Lung (tissue), 16 donors: ENCODE measurements around the gene EZH1. TPM values are rescaled to one million over a fixed set of nuclear protein-coding genes. Genes with fewer than 3 reads are reported as not detected.

Source experiments
- ATAC-seq: fragments of 200-7000 bp; cut with Tn5 transposase; one replicate; pipeline ENCODE4 v1.9.1; 2020; ENCODE audit warnings: moderate number of reproducible peaks; ENCODE audit not compliant: insufficient read depth, low FRiP score
- DNase-seq, 3 donors: peaks; one replicate each; pipeline ENCODE4 v3.0.0-alpha.2; 2013 to 2017
- H3K27ac ChIP-seq, 2 donors: one replicate each; pipeline ENCODE4 v1.5.1; 2013; ENCODE audit warnings: mild to moderate bottlenecking in 2 of 2, moderate library complexity in 2 of 2, control low read depth in 1 of 2, inconsistent platforms in 1 of 2, low read depth in 1 of 2, low read length in 1 of 2
- H3K27me3 ChIP-seq, 3 donors: one replicate each; pipeline ENCODE4 v1.5.1; 2013; ENCODE audit warnings: low read length in 2 of 3; ENCODE audit not compliant: control insufficient read depth in 3 of 3, insufficient read depth in 3 of 3
- H3K36me3 ChIP-seq, 4 donors: one replicate each; pipeline ENCODE4 v1.5.1; 2013; ENCODE audit warnings: low read length in 4 of 4, mild to moderate bottlenecking in 1 of 4, moderate library complexity in 1 of 4; ENCODE audit not compliant: control insufficient read depth in 4 of 4, insufficient read depth in 4 of 4
- H3K4me1 ChIP-seq, 5 donors: one replicate each; pipeline ENCODE4 v1.5.1; 2013; ENCODE audit warnings: low read length in 5 of 5, mild to moderate bottlenecking in 2 of 5, moderate library complexity in 1 of 5; ENCODE audit not compliant: control insufficient read depth in 5 of 5, insufficient read depth in 5 of 5
- H3K4me3 ChIP-seq: one replicate; pipeline ENCODE4 v1.5.1; 2013; ENCODE audit warnings: mild to moderate bottlenecking, control low read depth, moderate library complexity
- H3K9ac ChIP-seq, 2 donors: one replicate each; pipeline ENCODE4 v1.5.1; 2013; ENCODE audit warnings: low read length in 2 of 2, control low read depth in 1 of 2; ENCODE audit not compliant: insufficient read depth in 1 of 2
- H3K9me3 ChIP-seq, 4 donors: one replicate each; pipeline ENCODE4 v1.5.1; 2013; ENCODE audit warnings: low read length in 3 of 4, mild to moderate bottlenecking in 1 of 4, moderate library complexity in 1 of 4; ENCODE audit not compliant: control insufficient read depth in 4 of 4, insufficient read depth in 3 of 4
- CTCF ChIP-seq: IDR thresholded peaks from 2 replicates; pipeline ENCODE4 v1.5.1; 2012; ENCODE audit warnings: mild to moderate bottlenecking; ENCODE audit errors: control extremely low read depth, extremely low read depth
- WGBS, 2 donors: extraction: QIAGEN DNeasy Blood & Tissue Kit; methylation state at CpG; one replicate each; pipeline ENCODE4 v1.1.7; 2013; 5-methylcytosine and 5-hydroxymethylcytosine counted together
- long read RNA-seq, 5 donors: transcript quantifications; one replicate each; lab custom pipeline, GENCODE V29; 2026
- polyA plus RNA-seq, 2 donors: library from polyadenylated mRNA; stranded (reverse); fragments of 200-250 nt; gene quantifications; one replicate each; pipeline ENCODE4 v1.2.1, GENCODE V29; 2013
- total RNA-seq, 2 donors: library from RNA; depleted of rRNA in 1 of 2; stranded (reverse); fragments of >200 nt in 1 of 2; gene quantifications; one replicate each; pipeline ENCODE4 v1.2.1, GENCODE V29; 2014 to 2021
- donor health status: control.
- donor health status: control.
- donor health status: Bipolar disorder and iron deficiency.
- donor health status: healthy.
- donor health status: DM: yes; HTN: yes; CAD: no.

The EZH1 gene
- total RNA-seq (10 to 100 TPM; 33.6 to 53.2 TPM), polyA plus RNA-seq (10 to 100 TPM; 20.7 to 21.2 TPM)
- long read RNA-seq, donor 1, partial matches to known transcripts: 383 of 434 reads
- long read RNA-seq, donor 1, other reads (novel, unspliced or antisense): 49 of 434 reads
- long read RNA-seq, donor 2, partial matches to known transcripts: 0 of 1 reads
- long read RNA-seq, donor 2, other reads (novel, unspliced or antisense): 0 of 1 reads
- long read RNA-seq, donor 3: 0 reads
- long read RNA-seq, donor 4, partial matches to known transcripts: 244 of 285 reads
- long read RNA-seq, donor 4, other reads (novel, unspliced or antisense): 40 of 285 reads
- long read RNA-seq, donor 5, partial matches to known transcripts: 0 of 1 reads
- long read RNA-seq, donor 5, other reads (novel, unspliced or antisense): 0 of 1 reads

- Histone ChIP-seq H3K4me1 (peaks cover 6 to 35% (median 15%) of the 10 kb centered on the region in 5 donors), H3K4me3 (peak within 1 kb of the TSS; percentile 70), H3K36me3 (no peaks in the 10 kb centered on the region), H3K9ac (peak within 1 kb of the TSS; percentile 61 to 79), H3K27ac (peak within 1 kb of the TSS; percentile 93 to 97), H3K27me3 (no peaks in the 10 kb centered on the region), H3K9me3 (no peaks in the 10 kb centered on the region)
- WGBS, 2 donors: 5 to 7% methylated on average over 40 to 50 of the region's 50 CpGs
- TF ChIP-seq CTCF: no peak
- peak; percentile 95 for ATAC-seq
- peak; percentile 95 to 96 (median 96) for DNase-seq
These were observed at the start of gene EZH1 for GRCh38 chr17:42744806-42745617. TSS of gene EZH1 (minus strand) at chr17:42745040. CDS start at chr17:42728941, 16,099 bp downstream.

DNA sequence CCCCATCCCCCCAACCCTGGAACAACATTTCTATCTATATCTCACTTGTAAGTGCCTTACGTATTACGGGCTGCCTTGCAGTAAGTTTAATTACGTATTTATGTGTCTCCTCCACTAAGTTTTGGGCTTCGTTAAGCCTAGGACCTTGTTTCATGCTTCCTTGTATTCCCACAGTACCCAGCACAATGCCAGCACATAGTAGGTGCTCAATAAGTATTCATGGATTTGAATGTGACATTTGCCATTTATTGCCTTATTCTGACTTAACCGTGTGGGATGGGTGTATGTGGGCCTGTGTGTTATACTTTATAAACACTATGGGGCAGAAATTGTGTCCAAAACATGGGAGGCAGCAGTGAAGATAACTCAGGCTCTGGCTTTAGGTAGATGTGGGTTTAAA, 47.7 kb upstream of the EZH1 start:
- Histone ChIP-seq H3K27ac (no peak overlapping the region), H3K27me3 (peaks cover 0 to 10% (median 0%) of the 10 kb centered on the region in 3 donors), H3K36me3 (peaks cover 0 to 6% (median 3%) of the 10 kb centered on the region in 4 donors), H3K4me3 (no peak overlapping the region), H3K9me3 (no peaks in the 10 kb centered on the region), H3K9ac (no peak overlapping the region), H3K4me1 (peaks cover 0 to 8% (median 7%) of the 10 kb centered on the region in 5 donors)
- DNase-seq: no peak
- ATAC-seq: no peak
- TF ChIP-seq CTCF: no peak
- 70 to 81% methylated on average over 5 of the region's 5 CpGs for WGBS, 2 donors

DNA sequence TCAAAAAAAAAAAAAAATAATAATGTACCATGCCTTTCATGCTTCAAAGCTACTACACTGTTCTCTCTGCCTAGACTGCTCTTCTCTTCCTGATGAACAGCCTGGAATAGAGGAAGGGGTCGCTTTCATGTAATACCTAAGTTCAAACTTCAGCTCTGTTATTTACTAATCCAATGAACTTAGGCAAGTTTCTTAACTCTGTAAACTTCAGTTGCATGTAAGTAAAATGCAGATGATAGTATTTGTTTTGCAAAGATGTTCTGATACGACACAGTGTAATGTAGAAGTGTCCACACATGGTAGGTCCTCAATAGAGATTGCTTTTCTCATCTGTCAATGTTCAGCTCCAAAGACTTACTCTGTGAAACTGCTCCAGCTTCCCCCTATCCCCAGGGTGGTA, 47.1 kb upstream of the EZH1 start:
- 75 to 79% methylated on average over 2 of the region's 2 CpGs for WGBS, 2 donors
- H3K4me3 ChIP-seq: no peak overlapping the region
- DNase-seq: no peak
- no peak for TF ChIP-seq CTCF
- peaks cover 0 to 6% (median 0%) of the 10 kb centered on the region in 4 donors for H3K36me3 ChIP-seq
- no peak overlapping the region for H3K9ac ChIP-seq
- no peak for ATAC-seq
- H3K9me3 ChIP-seq: no peaks in the 10 kb centered on the region
- peaks cover 0 to 6% (median 2%) of the 10 kb centered on the region in 5 donors for H3K4me1 ChIP-seq
- H3K27ac ChIP-seq: no peak overlapping the region
- peaks cover 0 to 16% (median 3%) of the 10 kb centered on the region in 3 donors for H3K27me3 ChIP-seq
